CD4-positive, CD25-positive, alpha-beta regulatory T cell (primary cell): ENCODE results near the gene PHC2. TPM values are rescaled to one million over a fixed set of nuclear protein-coding genes. Genes with fewer than 3 reads are reported as not detected.

Experiments
- ATAC-seq, 2 donors: fragments of 150-1000 bp; cut with Tn5 transposase; one replicate each; pipeline ENCODE4 v1.10.0; 2021; ENCODE audit warnings: low read depth in 2 of 2, moderate number of reproducible peaks in 2 of 2, moderate library complexity in 1 of 2
- DNase-seq, 3 donors: peaks; one replicate each; pipeline versions ENCODE4 v3.0.0 to v3.0.0-alpha.2; 2012 to 2022; ENCODE audit warnings: mixed read lengths in 1 of 3
- H3K27ac ChIP-seq: one replicate; pipeline ENCODE4 v1.7.0; 2013; ENCODE audit warnings: mild to moderate bottlenecking, low read length; ENCODE audit not compliant: insufficient read depth, poor library complexity, severe bottlenecking
- H3K27me3 ChIP-seq: one replicate; pipeline ENCODE4 v1.7.0; 2013; ENCODE audit warnings: low read length; ENCODE audit not compliant: control insufficient read depth, insufficient read depth
- H3K36me3 ChIP-seq: one replicate; pipeline ENCODE4 v1.7.0; 2013; ENCODE audit warnings: mild to moderate bottlenecking, low read length, moderate library complexity; ENCODE audit not compliant: control insufficient read depth, insufficient read depth
- H3K4me1 ChIP-seq: 2 replicates; pipeline ENCODE4 v1.7.0; 2013; ENCODE audit warnings: mild to moderate bottlenecking, low read length; ENCODE audit not compliant: insufficient read depth, control insufficient read depth, poor library complexity, severe bottlenecking
- H3K4me3 ChIP-seq: one replicate; pipeline ENCODE4 v1.7.0; 2013; ENCODE audit warnings: low read depth, mild to moderate bottlenecking, low read length, moderate library complexity
- H3K9me3 ChIP-seq, 2 experiments: 1 replicate in 1 of 2; 2 replicates in 1 of 2; pipeline ENCODE4 v1.7.0; 2013; ENCODE audit warnings: low read length in 2 of 2, mild to moderate bottlenecking in 1 of 2, moderate library complexity in 1 of 2; ENCODE audit not compliant: control insufficient read depth in 2 of 2
- H3K27ac Mint-ChIP-seq, 3 donors: one replicate each; pipeline ENCODE4 v1.8.0; 2020 to 2022; ENCODE audit warnings: mild to moderate bottlenecking in 3 of 3, mixed read lengths in 3 of 3, moderate library complexity in 2 of 3
- H3K27me3 Mint-ChIP-seq: one replicate; pipeline ENCODE4 v1.8.0; 2022; ENCODE audit warnings: mild to moderate bottlenecking, mixed read lengths
- H3K36me3 Mint-ChIP-seq: one replicate; pipeline ENCODE4 v1.8.0; 2020; ENCODE audit warnings: mixed read lengths
- H3K4me1 Mint-ChIP-seq, 4 donors: one replicate each; pipeline ENCODE4 v1.8.0; 2020 to 2022; ENCODE audit warnings: mixed read lengths in 4 of 4, mild to moderate bottlenecking in 1 of 4
- H3K4me3 Mint-ChIP-seq, 4 donors: one replicate each; pipeline ENCODE4 v1.8.0; 2020 to 2022; ENCODE audit warnings: mild to moderate bottlenecking in 4 of 4, mixed read lengths in 4 of 4, moderate library complexity in 3 of 4
- H3K9me3 Mint-ChIP-seq, 7 donors: one replicate each; pipeline ENCODE4 v1.8.0; 2020 to 2022; ENCODE audit warnings: mixed read lengths in 7 of 7, mild to moderate bottlenecking in 3 of 7, moderate library complexity in 2 of 7
- polyA plus RNA-seq, 4 donors: library from polyadenylated mRNA; unstranded; fragments of 300-500 nt; fragmentation: Illumina TruSeq; gene quantifications; one replicate each; pipeline ENCODE4 v1.2.3, GENCODE V29; 2021
- total RNA-seq: library from RNA; stranded (reverse); gene quantifications from one replicate; pipeline ENCODE4 v1.2.3, GENCODE V29; 2022

Gene PHC2
- total and polyA plus RNA-seq, 5 donors from 2014 or later = 9.7 to 34.8 (median 20.7) TPM

DNA sequence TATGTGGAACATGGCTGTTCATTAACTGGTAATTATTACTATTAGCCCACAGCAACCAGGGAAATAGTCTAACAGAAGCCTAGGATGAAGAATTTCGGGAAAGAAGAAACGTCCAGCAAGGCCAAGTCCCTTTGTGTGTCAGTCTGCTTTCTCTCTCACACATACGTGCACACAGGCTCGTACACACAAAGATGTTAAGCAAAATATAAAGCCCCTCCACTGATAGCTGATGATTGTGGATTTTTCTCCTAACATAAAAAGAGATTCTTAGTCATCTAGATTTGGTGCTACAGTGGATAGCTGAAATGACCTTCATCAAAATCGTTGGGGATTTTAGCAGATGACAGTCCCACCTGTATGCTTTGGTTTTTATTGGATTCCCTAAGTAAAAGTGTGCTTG is 67.9 kb downstream of the PHC2 start:
- ATAC-seq = no peak
- no peak overlapping the region for H3K27ac Mint-ChIP-seq
- H3K36me3 Mint-ChIP-seq = no peaks in the 10 kb centered on the region

DNA sequence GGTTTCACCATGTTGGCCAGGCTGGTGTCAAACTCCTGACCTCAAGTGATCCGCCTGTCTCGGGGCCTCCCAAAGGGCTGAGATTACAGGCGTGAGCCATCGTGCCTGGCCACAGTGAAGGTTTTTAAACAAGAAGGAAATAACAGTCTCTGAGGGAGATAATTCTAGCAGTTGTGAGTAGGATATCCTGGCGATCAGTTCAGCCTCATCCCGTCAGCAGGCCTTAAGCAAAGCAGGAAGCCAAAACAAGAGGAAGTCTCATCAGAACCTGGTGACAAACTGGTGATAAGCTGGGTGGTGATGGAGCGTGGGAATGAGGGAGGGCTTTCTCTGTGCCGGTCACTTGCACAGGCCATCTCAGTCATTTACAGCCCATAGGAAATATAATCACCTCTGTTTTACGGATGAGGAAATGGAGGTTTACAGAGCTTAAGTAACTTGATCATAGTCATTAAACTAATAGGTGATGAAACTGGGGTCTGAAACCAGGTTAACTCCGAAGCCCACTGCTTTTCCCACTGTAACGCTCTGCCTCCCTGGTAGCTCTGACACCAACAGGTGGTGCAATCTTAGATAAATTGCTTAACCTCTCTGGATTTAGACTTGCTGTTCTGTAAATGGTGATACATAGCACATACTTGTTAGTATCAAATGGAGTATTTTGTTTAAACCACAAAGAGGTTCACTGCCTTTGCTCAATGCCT is 69.2 kb downstream of the PHC2 start:
- peak overlapping the region in 1 of 3 donors; percentile 56 for H3K27ac Mint-ChIP-seq
- DNase-seq = no peak

More for the DNA sequence above, 67.9 kb downstream of the PHC2 start:
- Histone ChIP-seq H3K36me3 (no peaks in the 10 kb centered on the region), H3K9me3 (no peaks in the 10 kb centered on the region), H3K4me3 (no peak overlapping the region), H3K4me1 (no peaks in the 10 kb centered on the region), H3K27me3 (no peaks in the 10 kb centered on the region), H3K27ac (no peak overlapping the region)
- no peak for DNase-seq
- Mint-ChIP-seq H3K9me3 (no peaks in the 10 kb centered on the region), H3K27me3 (peaks cover 8% of the 10 kb centered on the region), H3K4me1 (peaks cover 0 to 3% (median 0%) of the 10 kb centered on the region in 4 donors), H3K4me3 (no peak overlapping the region)

DNA sequence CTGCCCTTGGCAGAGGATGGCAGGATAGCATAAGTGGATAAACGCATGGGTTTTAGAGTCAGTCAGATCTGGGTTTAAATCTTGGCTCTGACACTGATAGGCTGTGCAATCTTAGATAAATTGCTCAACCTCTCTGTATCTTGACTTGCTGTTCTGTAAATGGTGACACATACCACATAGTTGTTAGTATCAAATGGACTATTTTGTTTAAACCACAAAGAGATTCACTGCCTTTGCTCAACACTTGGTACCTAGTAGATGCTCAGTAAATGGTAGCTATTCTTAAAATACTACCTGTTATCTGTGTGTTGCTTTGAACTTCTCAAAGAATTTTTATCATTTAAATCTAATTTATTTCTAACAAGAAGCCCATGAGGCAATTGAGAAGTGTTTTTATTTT is 70.5 kb downstream of the PHC2 start:
- Histone ChIP-seq H3K27ac (no peak overlapping the region), H3K9me3 (no peaks in the 10 kb centered on the region), H3K36me3 (no peaks in the 10 kb centered on the region), H3K27me3 (no peaks in the 10 kb centered on the region), H3K4me1 (no peaks in the 10 kb centered on the region), H3K4me3 (no peak overlapping the region)
- Mint-ChIP-seq H3K4me1 (peaks cover 0 to 3% (median 0%) of the 10 kb centered on the region in 4 donors), H3K27me3 (peaks cover 9% of the 10 kb centered on the region), H3K9me3 (no peaks in the 10 kb centered on the region), H3K27ac (no peak overlapping the region), H3K36me3 (no peaks in the 10 kb centered on the region), H3K4me3 (no peak overlapping the region)
- DNase-seq = no peak
- ATAC-seq = no peak

More for the DNA sequence above, 69.2 kb downstream of the PHC2 start:
- no peaks in the 10 kb centered on the region for H3K4me1 ChIP-seq
- H3K4me3 Mint-ChIP-seq = no peak overlapping the region
- ATAC-seq = no peak
- H3K4me3 ChIP-seq = no peak overlapping the region
- H3K27me3 Mint-ChIP-seq = peaks cover 9% of the 10 kb centered on the region
- no peak overlapping the region for H3K27ac ChIP-seq
- peaks cover 0 to 3% (median 0%) of the 10 kb centered on the region in 4 donors for H3K4me1 Mint-ChIP-seq
- H3K27me3 ChIP-seq = no peaks in the 10 kb centered on the region
- no peaks in the 10 kb centered on the region for H3K9me3 Mint-ChIP-seq
- no peaks in the 10 kb centered on the region for H3K36me3 ChIP-seq
- H3K36me3 Mint-ChIP-seq = no peaks in the 10 kb centered on the region
- H3K9me3 ChIP-seq = no peaks in the 10 kb centered on the region

DNA sequence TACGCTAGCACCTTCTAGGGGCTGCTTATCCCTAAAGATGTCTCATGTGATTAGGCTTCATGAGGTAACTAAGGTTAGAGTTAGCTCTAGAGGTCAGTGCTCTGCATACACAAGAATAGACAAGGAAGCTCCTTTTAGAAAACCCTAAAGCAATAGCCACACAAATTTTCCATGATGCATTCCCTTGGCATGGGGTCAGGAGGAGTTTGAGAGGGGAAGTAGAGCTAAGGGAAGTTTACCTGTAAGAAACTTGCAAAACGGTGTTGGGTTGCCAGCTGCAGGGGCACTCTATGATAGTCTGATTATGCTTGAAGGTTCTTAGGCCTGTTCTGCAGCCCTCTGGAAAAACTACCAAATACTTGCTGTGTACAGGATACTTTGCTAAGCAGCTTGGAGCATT is 71.0 kb downstream of the PHC2 start:
- H3K36me3 ChIP-seq = no peaks in the 10 kb centered on the region
- H3K4me3 ChIP-seq = no peak overlapping the region
- ATAC-seq = no peak
- H3K4me1 ChIP-seq = no peaks in the 10 kb centered on the region
- Mint-ChIP-seq H3K27me3 (peaks cover 9% of the 10 kb centered on the region), H3K4me1 (peaks cover 0 to 3% (median 0%) of the 10 kb centered on the region in 4 donors), H3K9me3 (no peaks in the 10 kb centered on the region), H3K36me3 (no peaks in the 10 kb centered on the region), H3K4me3 (no peak overlapping the region), H3K27ac (no peak overlapping the region)
- DNase-seq = no peak
- H3K27ac ChIP-seq = no peak overlapping the region
- H3K9me3 ChIP-seq = no peaks in the 10 kb centered on the region
- no peaks in the 10 kb centered on the region for H3K27me3 ChIP-seq

DNA sequence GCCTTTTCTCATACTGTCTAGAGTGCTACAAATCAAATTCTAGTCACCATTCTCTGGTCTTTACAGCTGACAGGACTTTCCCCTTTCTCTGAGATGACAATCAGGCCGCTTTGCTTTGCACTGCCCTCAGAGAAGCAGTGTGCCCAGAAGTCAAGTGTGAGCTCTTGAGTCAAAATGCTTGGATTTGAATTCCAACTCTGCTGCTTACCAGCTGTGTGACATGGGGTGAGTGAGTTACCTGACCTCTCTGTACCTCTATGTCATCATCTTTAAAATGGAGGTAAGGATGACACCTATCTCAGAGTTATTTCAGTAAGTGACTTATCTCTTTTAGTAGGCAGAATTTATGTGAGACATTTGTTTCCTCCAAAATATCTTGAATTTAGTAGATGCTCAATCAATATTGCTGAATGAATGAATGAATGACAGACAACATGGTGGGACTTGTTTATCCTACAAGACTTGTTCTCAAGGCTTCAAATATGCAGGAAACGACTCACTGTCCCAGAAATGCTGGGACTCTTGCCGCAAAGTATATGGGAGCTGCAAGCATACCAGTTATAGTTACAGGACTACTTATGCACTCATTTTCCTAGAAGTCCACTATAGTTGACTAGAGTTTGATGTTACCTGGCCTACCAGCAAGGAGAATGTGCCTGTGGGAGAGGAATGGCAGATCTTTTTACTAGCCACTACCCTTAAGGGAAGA is 71.9 kb downstream of the PHC2 start:
- H3K27me3 ChIP-seq = no peaks in the 10 kb centered on the region
- ATAC-seq = no peak
- H3K9me3 Mint-ChIP-seq = no peaks in the 10 kb centered on the region
- H3K4me1 Mint-ChIP-seq = peaks cover 0 to 3% (median 0%) of the 10 kb centered on the region in 4 donors
- no peaks in the 10 kb centered on the region for H3K36me3 ChIP-seq
- H3K27ac ChIP-seq = no peak overlapping the region
- no peaks in the 10 kb centered on the region for H3K9me3 ChIP-seq
- no peak overlapping the region for H3K4me3 ChIP-seq
- DNase-seq = no peak
- no peaks in the 10 kb centered on the region for H3K4me1 ChIP-seq
- H3K27me3 Mint-ChIP-seq = peaks cover 9% of the 10 kb centered on the region
- no peak overlapping the region for H3K4me3 Mint-ChIP-seq
- no peaks in the 10 kb centered on the region for H3K36me3 Mint-ChIP-seq
- no peak overlapping the region for H3K27ac Mint-ChIP-seq

DNA sequence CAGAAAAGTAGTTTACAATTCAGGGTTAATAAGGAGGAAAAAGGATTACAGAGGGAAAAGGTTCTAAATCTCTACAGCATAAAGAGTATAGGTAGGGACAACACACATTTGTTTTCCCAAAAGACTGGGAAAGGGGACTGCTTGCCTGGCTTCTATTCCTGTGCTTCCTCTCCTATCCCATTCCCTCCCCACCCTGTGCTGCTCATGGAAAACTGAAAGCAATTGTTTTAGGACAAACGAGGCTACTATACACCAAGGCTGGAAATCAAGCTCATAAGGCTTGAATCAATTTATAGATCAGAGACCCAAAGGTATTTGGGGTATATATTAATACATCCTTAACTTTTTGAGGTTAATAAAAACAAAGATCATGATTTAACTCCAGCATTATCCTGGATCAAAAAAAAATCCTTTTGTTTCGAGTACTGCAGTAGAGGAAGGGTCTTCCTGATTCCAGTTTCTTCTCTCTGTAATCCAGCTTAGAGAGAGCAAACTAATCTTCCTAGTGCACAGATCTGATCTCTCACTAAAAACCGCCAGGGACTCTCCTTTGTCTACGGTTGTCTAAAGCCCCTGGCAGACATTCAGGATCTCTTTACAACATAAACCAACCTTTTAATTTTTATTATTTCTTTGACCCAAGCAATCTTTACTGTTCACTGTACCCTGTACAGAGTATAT is 72.6 kb downstream of the PHC2 start:
- peaks cover 3% of the 10 kb centered on the region for H3K36me3 Mint-ChIP-seq
- no peaks in the 10 kb centered on the region for H3K27me3 ChIP-seq
- no peaks in the 10 kb centered on the region for H3K36me3 ChIP-seq
- H3K27ac ChIP-seq = no peak overlapping the region
- no peak for DNase-seq
- no peak overlapping the region for H3K27ac Mint-ChIP-seq
- peaks cover 0 to 3% (median 0%) of the 10 kb centered on the region in 4 donors for H3K4me1 Mint-ChIP-seq
- H3K9me3 Mint-ChIP-seq = no peaks in the 10 kb centered on the region
- no peak overlapping the region for H3K4me3 ChIP-seq
- H3K27me3 Mint-ChIP-seq = peaks cover 9% of the 10 kb centered on the region
- H3K4me3 Mint-ChIP-seq = no peak overlapping the region
- H3K4me1 ChIP-seq = no peaks in the 10 kb centered on the region
- no peaks in the 10 kb centered on the region for H3K9me3 ChIP-seq
- ATAC-seq = no peak

DNA sequence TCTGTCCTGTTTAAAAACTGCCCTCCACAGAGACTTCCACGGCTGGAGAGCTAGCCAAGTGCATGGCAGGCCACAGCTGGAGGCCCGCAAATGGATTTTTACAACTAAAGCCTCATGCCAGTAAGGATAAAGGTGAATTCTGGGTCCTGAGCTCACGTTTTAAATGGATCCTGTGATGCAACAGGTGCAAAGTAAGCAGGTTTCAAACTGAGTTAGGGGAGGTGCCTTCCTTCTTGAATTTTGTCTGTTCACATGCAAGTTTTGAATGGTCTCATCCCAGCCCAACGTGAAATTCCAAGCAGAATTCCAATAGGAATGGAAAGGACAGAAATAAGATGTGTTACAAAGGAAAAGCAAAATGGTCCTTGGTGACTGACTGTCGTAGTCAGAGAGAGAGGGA is 73.8 kb downstream of the PHC2 start:
- Histone ChIP-seq H3K9me3 (no peaks in the 10 kb centered on the region), H3K27ac (no peak overlapping the region), H3K4me3 (no peak overlapping the region), H3K36me3 (no peaks in the 10 kb centered on the region), H3K27me3 (no peaks in the 10 kb centered on the region), H3K4me1 (no peaks in the 10 kb centered on the region)
- peaks cover 0 to 3% (median 0%) of the 10 kb centered on the region in 4 donors for H3K4me1 Mint-ChIP-seq
- peaks cover 4% of the 10 kb centered on the region for H3K36me3 Mint-ChIP-seq
- no peak overlapping the region for H3K27ac Mint-ChIP-seq
- H3K9me3 Mint-ChIP-seq = no peaks in the 10 kb centered on the region
- ATAC-seq (no peak), DNase-seq (no peak)
- peaks cover 6% of the 10 kb centered on the region for H3K27me3 Mint-ChIP-seq
- no peak overlapping the region for H3K4me3 Mint-ChIP-seq
